ENCODE results near the gene PGK2.
"Not testable (repeated sequence)": the region's sequence is repeated elsewhere in the genome, so short reads cannot be mapped to it uniquely, and the experiment has no call there.

PGK2 gene

GRCh38 chr6:49787176-49787575 lies at the start of gene PGK2:
TSS of gene PGK2 (minus strand) at chr6:49787285. CDS start at chr6:49787187, 98 bp downstream.
- DNase-seq, result no peak

- DNase-seq, result no peak
Measured at GRCh38 chr6:49835140-49835539, 48.1 kb upstream of the PGK2 start.

GRCh38 chr6:49833386-49833785 lies 46.3 kb upstream of the PGK2 start:
- no peak for DNase-seq

- no peak for DNase-seq
Measured at GRCh38 chr6:49826743-49827406, 39.8 kb upstream of the PGK2 start.

GRCh38 chr6:49815166-49815565 lies 28.1 kb upstream of the PGK2 start:
- DNase-seq, result no peak

- DNase-seq, result no peak
Measured at GRCh38 chr6:49813248-49813647, 26.2 kb upstream of the PGK2 start.

- DNase-seq, result no peak
Measured at GRCh38 chr6:49806145-49806544, 19.1 kb upstream of the PGK2 start.

GRCh38 chr6:49805246-49805645 lies 18.2 kb upstream of the PGK2 start:
- DNase-seq, result no peak

GRCh38 chr6:49801525-49801924 lies 14.4 kb upstream of the PGK2 start:
- no peak for DNase-seq

GRCh38 chr6:49799090-49799489 lies 12.0 kb upstream of the PGK2 start:
- DNase-seq, result no peak

GRCh38 chr6:49796842-49797455 lies 9.9 kb upstream of the PGK2 start:
- not testable (repeated sequence) for DNase-seq

GRCh38 chr6:49790341-49790740 lies 3.3 kb upstream of the PGK2 start:
- DNase-seq, result no peak

- DNase-seq, result no peak
Measured at GRCh38 chr6:49784272-49784671, 2.8 kb downstream of the PGK2 start.

GRCh38 chr6:49782725-49783124 lies 4.4 kb downstream of the PGK2 start:
- no peak for DNase-seq

GRCh38 chr6:49782293-49782692 lies 4.8 kb downstream of the PGK2 start:
- DNase-seq, result no peak

- DNase-seq, result no peak
Measured at GRCh38 chr6:49776444-49776843, 10.6 kb downstream of the PGK2 start.

- no peak for DNase-seq
Measured at GRCh38 chr6:49775043-49775442, 12.0 kb downstream of the PGK2 start.

GRCh38 chr6:49772285-49772684 lies 14.8 kb downstream of the PGK2 start:
- DNase-seq, result no peak

GRCh38 chr6:49766762-49767161 lies 20.3 kb downstream of the PGK2 start:
- DNase-seq, result no peak

- DNase-seq, result no peak
Measured at GRCh38 chr6:49764571-49765236, 22.4 kb downstream of the PGK2 start.

GRCh38 chr6:49744259-49744658 lies 42.8 kb downstream of the PGK2 start, which contains the start of gene CRISP3:
TSS of gene CRISP3 (minus strand) at chr6:49744388. CDS start at chr6:49744367, 21 bp downstream.
- DNase-seq, result no peak

- no peak for DNase-seq
Measured at GRCh38 chr6:49743429-49743828, 43.7 kb downstream of the PGK2 start.

GRCh38 chr6:49739423-49739822 lies 47.7 kb downstream of the PGK2 start:
- DNase-seq, result no peak

- no peak for DNase-seq
Measured at GRCh38 chr6:49736017-49736508, 51.0 kb downstream of the PGK2 start.
